HFFc6 (cell line): ENCODE data around the gene MSTO1. TPM values are rescaled to one million over a fixed set of nuclear protein-coding genes. Genes with fewer than 3 reads are reported as not detected.

Source experiments
- DNase-seq: peaks from one replicate; pipeline ENCODE4 v3.0.0-alpha.2; 2018
- H3K27ac Mint-ChIP-seq: 2 replicates; pipeline ENCODE4 v1.8.0; 2020; ENCODE audit warnings: mild to moderate bottlenecking, mixed read lengths
- H3K27me3 Mint-ChIP-seq: 2 replicates; pipeline ENCODE4 v1.8.0; 2021; ENCODE audit warnings: mild to moderate bottlenecking, moderate library complexity, mixed read lengths; ENCODE audit not compliant: insufficient read depth
- H3K36me3 Mint-ChIP-seq: 2 replicates; pipeline ENCODE4 v1.8.0; 2021; ENCODE audit warnings: low read depth, mixed read lengths
- H3K4me1 Mint-ChIP-seq: 2 replicates; pipeline ENCODE4 v1.8.0; 2020; ENCODE audit warnings: low read depth, mixed read lengths
- H3K4me3 Mint-ChIP-seq: 2 replicates; pipeline ENCODE4 v1.8.0; 2020; ENCODE audit warnings: mild to moderate bottlenecking, moderate library complexity, mixed read lengths
- H3K9me3 Mint-ChIP-seq: 2 replicates; pipeline ENCODE4 v1.8.0; 2020; ENCODE audit warnings: mild to moderate bottlenecking, mixed read lengths
- total RNA-seq, 6 experiments: library from RNA; stranded (reverse); fragmentation: NEBNext Ultra II Directional; extraction: Animal tissue kit (Norgen Biotek cat#: 25700); gene quantifications; 2 replicates in 1 of 6; 3 replicates in 5 of 6; pipeline ENCODE4 v1.2.3, GENCODE V29; 2021
- TF ChIP-seq, protein P1 (sequence below): fragments of 200-600 bp; sonication (generic); IDR thresholded peaks from 2 replicates; pipeline ENCODE4 v1.5.0; 2021; ENCODE audit warnings: antibody characterized with exemption, mild to moderate bottlenecking

Gene MSTO1
- total RNA-seq, 6 experiments from 2014 or later = 34.8 to 40.5 (median 37.5) TPM

DNA sequence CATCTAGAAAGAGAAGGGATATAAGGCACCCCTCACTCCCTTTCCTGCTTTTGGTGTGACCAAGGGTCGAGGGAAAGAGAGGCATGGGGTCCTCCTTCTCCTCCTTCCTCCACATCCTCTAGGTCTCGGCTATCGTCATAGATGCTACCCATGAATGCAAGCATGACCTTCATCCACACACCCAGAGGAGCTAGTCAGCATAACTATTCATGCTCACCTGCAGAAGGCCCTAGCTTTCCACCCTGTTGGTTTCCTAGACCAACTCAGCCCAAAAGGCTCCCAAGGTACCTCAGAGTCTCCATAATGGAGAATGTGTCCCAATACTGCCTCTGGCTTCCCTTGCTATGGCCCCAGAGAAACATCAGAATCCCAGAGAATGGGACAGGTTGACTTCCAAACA lies 33.2 kb downstream of the MSTO1 start:
- peaks cover 23% of the 10 kb centered on the region for H3K4me1 Mint-ChIP-seq
- H3K27ac Mint-ChIP-seq = no peak overlapping the region
- DNase-seq = no peak
- peaks cover 3% of the 10 kb centered on the region; the same call in 1 of the 2 replicates for H3K27me3 Mint-ChIP-seq
- peaks cover 44% of the 10 kb centered on the region for H3K36me3 Mint-ChIP-seq
- no peak overlapping the region for H3K4me3 Mint-ChIP-seq
- TF ChIP-seq, protein P1, sequence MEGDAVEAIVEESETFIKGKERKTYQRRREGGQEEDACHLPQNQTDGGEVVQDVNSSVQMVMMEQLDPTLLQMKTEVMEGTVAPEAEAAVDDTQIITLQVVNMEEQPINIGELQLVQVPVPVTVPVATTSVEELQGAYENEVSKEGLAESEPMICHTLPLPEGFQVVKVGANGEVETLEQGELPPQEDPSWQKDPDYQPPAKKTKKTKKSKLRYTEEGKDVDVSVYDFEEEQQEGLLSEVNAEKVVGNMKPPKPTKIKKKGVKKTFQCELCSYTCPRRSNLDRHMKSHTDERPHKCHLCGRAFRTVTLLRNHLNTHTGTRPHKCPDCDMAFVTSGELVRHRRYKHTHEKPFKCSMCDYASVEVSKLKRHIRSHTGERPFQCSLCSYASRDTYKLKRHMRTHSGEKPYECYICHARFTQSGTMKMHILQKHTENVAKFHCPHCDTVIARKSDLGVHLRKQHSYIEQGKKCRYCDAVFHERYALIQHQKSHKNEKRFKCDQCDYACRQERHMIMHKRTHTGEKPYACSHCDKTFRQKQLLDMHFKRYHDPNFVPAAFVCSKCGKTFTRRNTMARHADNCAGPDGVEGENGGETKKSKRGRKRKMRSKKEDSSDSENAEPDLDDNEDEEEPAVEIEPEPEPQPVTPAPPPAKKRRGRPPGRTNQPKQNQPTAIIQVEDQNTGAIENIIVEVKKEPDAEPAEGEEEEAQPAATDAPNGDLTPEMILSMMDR = no peak
- H3K9me3 Mint-ChIP-seq = peaks cover 24% of the 10 kb centered on the region

DNA sequence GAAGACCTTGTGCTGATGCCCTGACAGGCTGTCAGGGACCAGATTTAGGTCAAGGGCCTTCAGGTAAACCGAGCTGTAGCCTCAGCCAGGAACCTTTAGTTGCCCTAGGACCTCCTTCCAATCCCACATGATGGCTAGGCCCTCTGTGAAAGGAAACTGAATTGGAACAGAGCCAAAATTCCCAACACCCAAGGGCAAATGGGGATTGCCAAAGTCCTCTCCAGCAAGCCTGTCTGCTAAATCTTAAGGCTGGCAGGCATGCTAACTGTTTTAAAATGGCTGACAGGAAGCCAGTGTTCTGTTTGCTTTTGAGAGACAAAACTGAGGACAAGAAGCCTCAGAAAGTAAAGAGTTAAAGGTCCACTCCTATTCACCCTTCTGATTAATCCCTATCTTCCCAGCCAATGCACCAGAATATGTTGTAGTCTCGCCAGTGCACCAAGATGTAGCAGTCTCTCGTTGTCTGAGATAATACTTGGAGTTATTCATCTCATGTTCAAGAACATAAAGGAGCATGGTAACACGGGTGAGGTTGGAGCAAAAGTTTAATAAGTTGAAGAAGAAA lies 35.1 kb downstream of the MSTO1 start:
- peaks cover 44% of the 10 kb centered on the region for H3K36me3 Mint-ChIP-seq
- peaks cover 3% of the 10 kb centered on the region; the same call in 1 of the 2 replicates for H3K27me3 Mint-ChIP-seq
- no peak overlapping the region for H3K4me3 Mint-ChIP-seq
- peaks cover 31% of the 10 kb centered on the region for H3K4me1 Mint-ChIP-seq
- TF ChIP-seq, protein P1 = no peak
- H3K27ac Mint-ChIP-seq = peak overlapping the region; percentile 46
- peaks cover 24% of the 10 kb centered on the region for H3K9me3 Mint-ChIP-seq
- DNase-seq = no peak

DNA sequence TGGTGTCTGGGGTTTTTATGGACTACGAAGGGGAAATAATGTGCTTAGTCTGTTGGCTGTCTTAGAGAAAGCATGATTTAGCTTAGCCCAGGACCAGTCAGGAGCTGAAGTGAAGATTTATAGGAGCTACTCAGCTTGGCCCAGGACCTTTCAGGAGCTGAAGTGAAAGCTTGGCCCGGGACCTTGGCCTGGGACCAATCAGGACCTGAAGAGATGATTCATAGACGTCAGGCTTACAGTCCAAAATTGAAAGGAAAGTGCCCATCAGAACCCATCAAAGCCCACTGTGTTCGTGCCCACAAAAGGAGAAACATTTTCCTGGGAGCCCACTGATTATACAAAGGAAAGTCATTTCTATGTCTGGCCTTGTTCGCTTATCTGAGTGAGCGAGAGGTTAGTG lies 35.6 kb downstream of the MSTO1 start:
- no peak for DNase-seq
- H3K9me3 Mint-ChIP-seq = peaks cover 24% of the 10 kb centered on the region
- peak overlapping the region; percentile 64 for H3K27ac Mint-ChIP-seq
- peaks cover 36% of the 10 kb centered on the region for H3K4me1 Mint-ChIP-seq
- peaks cover 3% of the 10 kb centered on the region; the same call in 1 of the 2 replicates for H3K27me3 Mint-ChIP-seq
- peaks cover 44% of the 10 kb centered on the region for H3K36me3 Mint-ChIP-seq
- H3K4me3 Mint-ChIP-seq = 0 out of 2 replicates have a peak overlapping the region, but pooled peaks have one; percentile 18
- TF ChIP-seq, protein P1 = no peak

DNA sequence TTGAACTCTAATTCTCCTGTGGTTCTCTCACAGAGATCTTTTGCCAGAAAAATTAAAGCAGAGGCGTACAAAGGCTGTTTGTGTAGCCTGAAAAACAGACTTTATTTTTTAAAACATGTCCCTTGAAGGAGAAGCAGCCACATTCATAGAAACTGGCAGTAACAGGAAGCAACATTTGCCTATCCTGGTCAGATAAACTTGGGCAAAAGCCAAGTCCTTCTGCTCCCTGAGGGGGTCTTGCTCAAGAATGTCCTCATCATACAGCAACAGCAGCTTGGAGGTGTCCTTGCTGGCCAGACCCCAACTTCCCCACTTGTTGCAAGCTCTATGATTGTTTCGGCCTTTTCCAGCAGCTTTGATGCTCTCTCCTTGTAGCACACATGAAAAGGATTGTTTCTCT lies 36.3 kb downstream of the MSTO1 start:
- Mint-ChIP-seq H3K27me3 (peaks cover 3% of the 10 kb centered on the region; the same call in 1 of the 2 replicates), H3K36me3 (peaks cover 43% of the 10 kb centered on the region), H3K4me1 (peaks cover 43% of the 10 kb centered on the region), H3K4me3 (peak overlapping the region; percentile 68), H3K27ac (peak overlapping the region; percentile 64), H3K9me3 (peaks cover 24% of the 10 kb centered on the region)
- TF ChIP-seq, protein P1 = no peak
- no peak for DNase-seq

DNA sequence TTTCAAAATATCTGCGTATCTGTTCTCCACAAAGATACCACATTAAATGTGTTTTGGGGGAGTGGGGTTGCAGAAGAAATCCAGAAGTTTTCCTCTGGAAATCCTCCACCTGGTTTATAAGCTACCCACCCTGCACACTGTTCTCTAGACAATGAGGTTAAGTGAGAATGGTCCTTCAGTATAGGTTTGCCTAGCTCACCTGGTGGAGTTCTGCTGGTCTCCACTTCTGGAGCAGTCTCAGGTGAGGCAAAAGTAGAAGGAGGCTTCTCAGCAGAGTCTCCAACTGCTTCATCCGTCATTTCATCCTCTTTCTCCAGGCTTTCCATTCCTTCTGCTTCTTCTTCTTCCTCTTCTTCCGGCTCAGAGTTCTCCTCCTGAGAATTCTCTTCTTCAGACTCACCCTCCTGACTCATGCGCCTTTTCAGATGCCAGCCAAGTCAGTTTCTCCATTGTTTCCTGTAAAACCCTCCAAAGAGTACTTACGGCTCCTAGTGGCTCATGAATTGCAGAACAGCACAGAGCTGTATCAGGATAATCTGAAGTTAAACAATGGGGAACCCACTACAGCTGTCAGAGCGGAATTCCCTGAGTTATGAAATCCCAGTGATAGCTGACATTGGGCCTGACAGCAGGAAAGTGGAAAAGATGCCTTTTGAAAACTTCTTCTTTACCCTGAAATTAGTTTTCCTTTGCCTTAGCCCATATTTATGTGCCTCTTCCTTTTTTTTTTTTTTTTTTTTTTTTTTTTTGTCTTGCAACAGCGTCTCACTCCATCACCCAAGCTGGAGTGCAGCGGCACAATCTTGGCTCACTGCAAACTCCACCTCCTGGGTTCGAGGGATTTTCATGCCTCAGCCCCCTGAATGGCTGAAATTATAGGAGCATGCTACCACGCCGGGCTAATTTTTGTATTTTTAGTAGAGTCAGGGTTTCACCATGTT lies 38.5 kb downstream of the MSTO1 start:
- Mint-ChIP-seq H3K27ac (peak overlapping the region; percentile 92), H3K4me3 (peak overlapping the region; percentile 94), H3K27me3 (no peaks in the 10 kb centered on the region; the same call in 1 of the 2 replicates), H3K4me1 (peaks cover 56% of the 10 kb centered on the region), H3K9me3 (peaks cover 4% of the 10 kb centered on the region), H3K36me3 (peaks cover 21% of the 10 kb centered on the region)
- DNase-seq = peak; percentile 91
- TF ChIP-seq, protein P1 = peak; percentile 70
